Stimulated activated CD4-positive, alpha-beta T cell treated with anti-CD3 and anti-CD28 coated beads, Interleukin-15, amount 100 ng/mL, for 1 hour (primary cell): ENCODE measurements around the gene GUCY1A1.

ENCODE experiments used
- DNase-seq, 2 donors: peaks; one replicate each; pipeline ENCODE4 v3.0.0-alpha.2; 2020; ENCODE audit warnings: low read depth in 1 of 2, low spot score in 1 of 2

GUCY1A1 gene

GRCh38 chr4:155773196-155773800, 106.7 kb downstream of the GUCY1A1 start:
- DNase-seq, result no peak

GRCh38 chr4:155774033-155774432, 107.4 kb downstream of the GUCY1A1 start:
- no peak for DNase-seq

DNA sequence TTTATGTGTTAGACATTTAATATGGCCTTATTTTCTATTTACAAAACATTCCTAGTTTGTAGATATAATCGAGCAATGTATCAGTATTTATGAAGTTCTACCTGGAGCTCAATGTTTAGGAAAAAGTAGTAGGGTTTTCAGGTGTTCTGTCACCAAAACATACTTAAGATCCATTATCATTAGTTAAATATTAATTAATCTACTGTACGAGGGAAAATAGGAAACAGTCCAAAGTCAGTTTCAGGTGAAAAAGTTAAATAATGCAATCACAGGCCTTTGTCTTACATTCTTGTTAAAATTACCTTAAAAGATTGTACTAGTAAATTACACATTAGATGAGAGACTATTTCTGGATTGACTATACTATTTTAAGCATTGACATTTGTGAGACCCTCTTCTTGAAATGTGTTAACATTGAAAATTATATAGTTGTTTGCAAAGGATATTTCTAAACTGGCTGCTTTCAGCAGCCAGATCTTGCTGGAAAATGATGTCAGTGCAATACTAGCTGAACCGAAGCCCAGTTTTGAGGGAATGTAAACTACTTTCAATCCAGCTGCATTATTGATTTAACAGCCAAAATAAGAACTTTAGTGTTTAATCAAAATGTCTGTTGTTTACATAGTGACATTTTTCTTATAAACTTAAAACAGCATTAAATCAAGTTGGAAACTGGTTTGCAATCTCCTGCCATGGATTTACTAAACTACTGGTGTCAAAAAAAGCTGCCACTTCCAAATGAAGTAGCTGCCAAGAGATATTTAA, 111.5 kb downstream of the GUCY1A1 start:
- DNase-seq, result no peak

DNA sequence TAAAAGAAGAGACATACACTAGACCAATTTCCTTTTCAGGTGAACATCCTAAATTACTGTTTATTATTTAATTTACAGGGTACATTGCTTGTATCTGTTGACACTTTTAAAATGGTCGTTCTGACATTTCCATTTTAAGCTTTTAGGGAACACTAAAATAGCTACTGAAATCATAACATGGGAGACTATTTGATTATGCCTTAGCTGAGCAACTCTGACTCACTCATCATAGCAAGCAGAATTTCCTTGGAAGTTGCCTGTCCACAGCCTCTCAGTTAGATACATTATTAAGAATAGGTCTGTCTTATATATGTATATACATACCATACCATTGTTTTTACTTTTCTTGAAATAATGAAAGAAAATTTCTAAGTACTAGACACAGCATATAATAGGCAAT, 114.1 kb downstream of the GUCY1A1 start:
- DNase-seq, result no peak

- no peak for DNase-seq
These were observed 114.7 kb downstream of the GUCY1A1 start for GRCh38 chr4:155781249-155781831.
